ENCODE measurements around the gene AKR1C2. TPM values are rescaled to one million over a fixed set of nuclear protein-coding genes. Genes with fewer than 3 reads are reported as not detected.

AKR1C2 gene
- total and polyA plus RNA-seq, 9 of the 15 experiments (the other 6 are each of a cell fraction or from before 2014, with no cell fraction given), result 13.8 to 74.0 (median 30.5) TPM

- Histone ChIP-seq H3K4me1 (replicated peaks in 1 of 2; ENCODE audit: control insufficient read depth in 2 of 2, insufficient read depth in 2 of 2, low read length in 2 of 2) (no peaks in the 10 kb centered on the region), H3K27me3 (ENCODE audit: control insufficient read depth in 2 of 2, insufficient read depth in 2 of 2, low read length in 2 of 2) (no peaks in the 10 kb centered on the region), H3K4me3 (no peak overlapping the region), H3K27ac (ENCODE audit: extremely low read depth, low read depth, low read length) (no peak overlapping the region), H2AFZ (ENCODE audit: low read depth, low read length) (no peak overlapping the region), H3K9me3 (replicated peaks; ENCODE audit: control insufficient read depth, insufficient read depth, low read depth, low read length) (peaks cover 26% of the 10 kb centered on the region), H3K9ac (ENCODE audit: insufficient read depth in 1 of 2, low read depth in 2 of 2, low read length in 2 of 2) (no peak overlapping the region), H3K79me2 (ENCODE audit: control insufficient read depth, insufficient read depth, low read length) (no peaks in the 10 kb centered on the region), H3K4me2 (ENCODE audit: insufficient read depth, low read length) (no peak overlapping the region), H4K20me1 (replicated peaks; ENCODE audit: control insufficient read depth, insufficient read depth, low read length) (no peaks in the 10 kb centered on the region), H3K36me3 (ENCODE audit: control insufficient read depth, insufficient read depth, low read length) (no peaks in the 10 kb centered on the region), H3K9me1 (ENCODE audit: control insufficient read depth, insufficient read depth, low read length) (no peaks in the 10 kb centered on the region)
- FAIRE-seq, result no peak
- no peak for DNase-seq (ENCODE audit: extremely low read depth in 1 of 4, low spot score in 3 of 4)
- in situ Hi-C loops (cut with MboI) (no loop called here), intact Hi-C loops (cut with micrococcal nuclease) (no loop called here)
- ChIA-PET POLR2A (no interaction called here), CTCF (ENCODE audit: low intra/inter-chr PET ratio) (no interaction called here)
- no TSS peak for BruUV-seq (replicated peaks)
- ATAC-seq, result no peak
- TF ChIP-seq SRSF3 (IDR thresholded peaks at IDR 0.05; ENCODE audit: insufficient read depth, low read length) (no peak), CBX3 (IDR thresholded peaks at IDR 0.05; ENCODE audit: borderline replicate concordance in 1 of 2, low read length in 2 of 2) (peak in 1 of 2 experiments; percentile 84; a peak in 2 of 3 replicates), JUN (IDR thresholded peaks at IDR 0.05; ENCODE audit: borderline replicate concordance, low read depth, low read length) (peak; percentile 34; the same call in 1 of the 2 replicates), JUN (CRISPR knock-in tag; IDR thresholded peaks at IDR 0.05; ENCODE audit: borderline replicate concordance) (no peak), TRIM28 (IDR thresholded peaks at IDR 0.05) (peak; percentile 95), ZNF347 (CRISPR knock-in tag; IDR thresholded peaks at IDR 0.05; ENCODE audit: low read depth) (no peak), CBX1 (IDR thresholded peaks at IDR 0.05; ENCODE audit: low read depth) (no peak), HDAC3 (IDR thresholded peaks at IDR 0.05; ENCODE audit: borderline replicate concordance, partially characterized antibody) (no peak), ZEB2 (IDR thresholded peaks at IDR 0.05) (peak; percentile 62; the same call in 1 of the 2 replicates), NFIC (IDR thresholded peaks at IDR 0.05) (no peak), ZNF134 (CRISPR knock-in tag; conservative IDR thresholded peaks at IDR 0.05) (no peak), CTCFL (IDR thresholded peaks at IDR 0.05; ENCODE audit: borderline replicate concordance, insufficient read depth, low read depth, low read length, poor library complexity, severe bottlenecking) (no peak), SNRNP70 (optimal IDR thresholded peaks at IDR 0.05; ENCODE audit: low read depth, low read length) (no peak), FOXA3 (CRISPR knock-in tag; conservative IDR thresholded peaks at IDR 0.05 in 1 of 2, IDR thresholded peaks at IDR 0.05 in 1 of 2) (peak in 1 of 2 experiments; percentile 58; a peak in 2 of 4 replicates), E2F8 (IDR thresholded peaks at IDR 0.05; ENCODE audit: low read depth, partially characterized antibody) (no peak), FOXJ2 (tag; IDR thresholded peaks at IDR 0.05) (no peak), ZNF444 (CRISPR knock-in tag; IDR thresholded peaks at IDR 0.05) (no peak), ETS1 (conservative IDR thresholded peaks at IDR 0.05; ENCODE audit: control insufficient read depth, low read depth, low read length) (no peak), SMARCC2 (IDR thresholded peaks at IDR 0.05; ENCODE audit: low read depth) (no peak)
These were observed 30.9 kb upstream of the AKR1C2 start for GRCh38 chr10:5034588-5034987.

Measured in K562 (cell line).